PFSK-1 (cell line): Measurements from ENCODE around the gene SGCA.

Experiments used
- FOXP2 ChIP-seq: optimal IDR thresholded peaks from 2 replicates; pipeline ENCODE3; 2011; ENCODE audit warnings: borderline replicate concordance, control low read depth, inconsistent platforms; ENCODE audit not compliant: insufficient read depth; ENCODE audit errors: extremely low read length, extremely low read depth
- POLR2AphosphoS5 ChIP-seq: IDR thresholded peaks from 2 replicates; pipeline ENCODE4 v1.6.1; 2012; ENCODE audit warnings: low read depth, mild to moderate bottlenecking, control low read depth, low read length, moderate library complexity
- REST ChIP-seq, 2 experiments: IDR thresholded peaks; 2 replicates each; pipeline versions ENCODE4 v1.6.1 to v1.8.0; 2011 to 2012; ENCODE audit warnings: low read depth in 2 of 2, low read length in 2 of 2, control low read depth in 1 of 2, inconsistent platforms in 1 of 2, mild to moderate bottlenecking in 1 of 2, moderate library complexity in 1 of 2; ENCODE audit not compliant: insufficient read depth in 1 of 2
- SIN3A ChIP-seq: IDR thresholded peaks from 2 replicates; pipeline ENCODE4 v1.6.1; 2012; ENCODE audit warnings: mild to moderate bottlenecking, low read length, moderate library complexity, borderline replicate concordance; ENCODE audit not compliant: insufficient read depth
- TAF1 ChIP-seq: IDR thresholded peaks from 2 replicates; pipeline ENCODE4 v1.6.1; 2012; ENCODE audit warnings: low read length, control low read depth, borderline replicate concordance; ENCODE audit not compliant: insufficient read depth

GRCh38 chr17:50173335-50173941, 7.6 kb downstream of the SGCA start:
- no peak for TF ChIP-seq POLR2AphosphoS5
- TF ChIP-seq REST (IDR thresholded peaks at IDR 0.05; ENCODE audit: insufficient read depth in 1 of 2, low read depth in 2 of 2, low read length in 2 of 2): no peak
- TF ChIP-seq SIN3A: no peak
- no peak for TF ChIP-seq TAF1
- no peak for TF ChIP-seq FOXP2
